Measurements from ENCODE around the gene KRTAP23-1.

KRTAP23-1 gene

DNA sequence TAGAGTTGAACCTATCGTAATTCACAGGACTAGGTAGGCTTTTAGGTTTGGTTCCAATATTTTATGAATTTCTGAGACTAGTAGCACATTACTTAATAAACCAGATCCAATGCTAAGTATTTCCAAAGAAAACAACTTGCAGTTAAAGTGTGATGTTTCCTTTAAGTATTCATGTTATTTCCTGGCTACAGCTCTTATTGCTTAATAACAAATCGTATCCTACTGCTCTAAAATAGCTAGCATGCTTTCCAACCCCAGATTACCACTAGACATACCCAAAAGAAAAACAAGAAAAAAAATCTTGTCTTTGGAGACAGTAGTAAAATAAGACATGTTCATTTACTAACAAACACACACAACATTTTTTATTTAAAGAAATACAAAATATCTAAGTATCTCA is 11.8 kb downstream of the KRTAP23-1 start:
- CTCF ChIA-PET: no interaction called here
- Mint-ChIP-seq H3K27ac (no peak overlapping the region), H3K9me3 (no peaks in the 10 kb centered on the region), H3K27me3 (no peaks in the 10 kb centered on the region), H3K4me3 (no peak overlapping the region), H3K36me3 (no peaks in the 10 kb centered on the region), H3K4me1 (no peaks in the 10 kb centered on the region)
- DNase-seq: no peak

DNA sequence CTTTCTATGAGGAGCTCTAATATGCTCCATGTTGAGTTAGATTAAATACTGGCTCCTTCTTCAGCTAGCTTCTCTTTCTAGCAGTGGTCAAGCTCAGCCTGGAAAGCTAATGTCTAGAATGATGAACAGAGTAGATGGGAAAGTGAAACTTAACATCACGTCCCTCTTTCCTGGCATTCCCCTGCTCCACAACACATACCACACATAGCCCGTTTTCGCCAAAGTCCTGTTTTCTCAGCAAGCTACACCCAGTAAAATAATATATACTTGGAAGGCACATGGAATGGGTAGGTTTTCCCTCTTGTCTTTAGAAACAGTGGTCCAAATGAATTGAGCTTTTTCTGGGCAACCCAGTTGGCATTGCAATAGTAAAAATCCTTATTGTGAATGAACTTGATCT is 14.7 kb downstream of the KRTAP23-1 start:
- CTCF ChIA-PET: no interaction called here
- H3K36me3 Mint-ChIP-seq: no peaks in the 10 kb centered on the region
- no peaks in the 10 kb centered on the region for H3K9me3 Mint-ChIP-seq
- no peak for DNase-seq
- no peaks in the 10 kb centered on the region for H3K27me3 Mint-ChIP-seq
- H3K4me1 Mint-ChIP-seq: no peaks in the 10 kb centered on the region
- no peak overlapping the region for H3K4me3 Mint-ChIP-seq
- H3K27ac Mint-ChIP-seq: no peak overlapping the region

DNA sequence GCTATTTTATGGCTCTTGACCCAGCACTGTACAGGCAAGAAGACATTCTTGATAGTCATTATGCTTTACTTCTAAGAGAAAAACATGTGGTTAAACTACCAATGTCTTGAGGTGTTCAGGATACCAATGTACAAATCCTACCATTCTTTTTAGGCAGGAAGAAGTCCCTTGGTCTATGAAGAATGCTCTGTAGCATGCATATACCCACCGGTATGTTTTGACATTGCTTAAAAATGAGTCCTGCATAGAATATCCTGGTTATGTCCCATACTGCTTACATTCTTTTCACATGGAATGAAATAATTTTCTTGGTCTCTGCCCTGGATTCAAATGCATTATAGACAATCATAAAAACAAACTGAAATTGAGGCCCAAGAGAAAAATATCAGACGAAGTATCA is 15.7 kb downstream of the KRTAP23-1 start:
- H3K27ac Mint-ChIP-seq: no peak overlapping the region
- H3K9me3 Mint-ChIP-seq: no peaks in the 10 kb centered on the region
- no peak for DNase-seq
- CTCF ChIA-PET: no interaction called here
- H3K27me3 Mint-ChIP-seq: no peaks in the 10 kb centered on the region
- H3K4me1 Mint-ChIP-seq: no peaks in the 10 kb centered on the region
- no peaks in the 10 kb centered on the region for H3K36me3 Mint-ChIP-seq
- H3K4me3 Mint-ChIP-seq: no peak overlapping the region

DNA sequence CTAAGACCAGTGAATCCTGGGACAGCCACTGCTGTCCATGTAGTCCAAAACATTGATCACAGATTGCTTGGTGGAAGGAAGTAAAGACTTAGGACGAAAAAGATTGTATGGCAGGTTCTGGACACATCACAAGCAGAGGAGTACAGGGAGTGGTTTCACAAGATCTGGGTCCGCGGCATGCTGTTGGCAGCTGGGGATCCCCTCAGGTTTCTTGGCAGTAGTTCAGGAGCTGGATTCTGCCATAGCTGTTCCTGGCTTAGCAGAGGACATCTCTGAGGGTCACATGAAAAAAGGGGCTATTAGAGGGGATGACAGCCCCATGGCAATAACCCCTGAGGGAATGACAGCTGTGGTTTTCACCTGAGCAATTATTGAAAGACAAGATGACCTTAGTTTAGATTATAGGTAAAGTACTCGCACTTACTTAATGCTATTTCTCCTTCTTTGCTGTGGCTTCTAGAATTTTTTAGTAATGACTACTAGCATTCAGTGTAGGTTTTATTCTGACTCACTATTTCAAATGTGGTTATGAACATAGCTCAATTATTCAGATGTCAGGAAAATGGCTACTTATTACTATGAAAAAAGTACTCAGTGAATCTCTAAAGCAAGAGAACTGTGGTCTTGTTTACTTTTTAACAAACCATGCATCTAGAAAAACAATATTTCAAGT is 19.1 kb downstream of the KRTAP23-1 start:
- Mint-ChIP-seq H3K36me3 (no peaks in the 10 kb centered on the region), H3K4me1 (no peaks in the 10 kb centered on the region), H3K4me3 (no peak overlapping the region), H3K27me3 (no peaks in the 10 kb centered on the region), H3K9me3 (peaks cover 4% of the 10 kb centered on the region), H3K27ac (no peak overlapping the region)
- no peak for DNase-seq
- CTCF ChIA-PET: no interaction called here

DNA sequence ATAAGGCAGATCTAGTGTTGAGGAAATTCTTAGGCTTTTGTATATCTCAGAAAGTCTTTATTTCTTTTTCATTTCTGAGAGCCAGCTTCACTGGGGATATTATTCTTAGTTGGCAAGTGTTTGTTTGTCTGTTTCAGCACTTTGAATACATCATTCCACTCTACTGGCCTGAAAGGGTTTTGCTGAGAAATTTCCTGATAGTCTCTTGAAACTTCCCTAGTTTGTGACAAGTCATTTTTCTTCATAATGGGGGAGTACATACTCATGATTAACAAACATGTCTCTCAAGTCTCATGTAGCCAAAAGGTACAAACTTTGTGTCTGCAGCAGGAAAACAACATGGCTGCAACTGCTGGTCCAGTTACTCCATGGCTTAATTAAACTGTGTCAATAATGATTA is 22.0 kb downstream of the KRTAP23-1 start:
- Mint-ChIP-seq H3K36me3 (no peaks in the 10 kb centered on the region), H3K9me3 (peaks cover 4% of the 10 kb centered on the region), H3K27ac (no peak overlapping the region), H3K4me3 (no peak overlapping the region), H3K27me3 (no peaks in the 10 kb centered on the region), H3K4me1 (no peaks in the 10 kb centered on the region)
- CTCF ChIA-PET: no interaction called here
- DNase-seq: no peak

DNA sequence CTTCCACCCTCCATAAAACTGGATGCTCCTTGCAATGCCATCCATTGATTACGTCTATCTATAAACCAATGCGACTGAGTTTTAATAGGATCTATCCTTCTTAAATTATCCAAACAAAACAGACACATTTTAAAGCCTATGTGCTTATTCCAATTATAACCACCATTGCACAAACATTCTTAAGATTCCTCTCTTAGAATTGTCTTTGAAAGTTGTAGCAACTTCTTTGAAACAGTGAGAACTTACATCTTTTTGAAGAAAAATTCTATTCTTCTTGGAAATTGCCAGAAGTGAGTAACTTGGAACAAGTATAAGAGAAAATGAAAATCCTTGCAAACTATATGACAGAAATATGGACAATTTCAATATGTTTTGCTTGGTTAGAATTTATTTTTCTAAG is 28.2 kb downstream of the KRTAP23-1 start, which contains the start of gene KRTAP26-1:
Gene KRTAP26-1 (minus strand): TSS at position 101 of the 400 bp plus-strand sequence. CDS start 280 bp downstream, outside the sequence.
- H3K36me3 Mint-ChIP-seq: no peaks in the 10 kb centered on the region
- CTCF ChIA-PET: no interaction called here
- no peak for DNase-seq
- H3K4me3 Mint-ChIP-seq: no peak within 1 kb of the TSS
- H3K4me1 Mint-ChIP-seq: no peaks in the 10 kb centered on the region
- no peak within 1 kb of the TSS for H3K27ac Mint-ChIP-seq
- no peaks in the 10 kb centered on the region for H3K27me3 Mint-ChIP-seq
- H3K9me3 Mint-ChIP-seq: no peaks in the 10 kb centered on the region

DNA sequence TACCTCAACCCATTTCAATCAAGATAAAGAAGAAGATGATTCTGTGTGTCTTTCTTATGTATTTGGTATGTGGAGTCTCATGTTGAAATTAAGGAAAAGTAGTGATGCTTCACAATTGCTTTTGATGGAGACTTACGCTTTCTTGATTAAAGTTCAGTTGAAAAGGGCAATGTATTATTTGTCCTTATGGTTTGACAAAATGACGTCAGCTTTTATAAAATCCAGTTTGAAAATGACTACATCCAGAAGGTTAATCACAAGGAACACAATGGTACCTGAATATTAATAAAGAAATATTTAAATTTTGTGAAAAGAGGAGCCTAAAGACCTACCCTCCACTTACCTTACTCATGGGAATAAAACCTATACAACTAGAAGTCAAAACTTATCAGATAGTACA is 32.7 kb downstream of the KRTAP23-1 start:
- no peak overlapping the region for H3K4me3 Mint-ChIP-seq
- CTCF ChIA-PET: no interaction called here
- DNase-seq: no peak
- no peaks in the 10 kb centered on the region for H3K9me3 Mint-ChIP-seq
- no peaks in the 10 kb centered on the region for H3K27me3 Mint-ChIP-seq
- no peaks in the 10 kb centered on the region for H3K36me3 Mint-ChIP-seq
- no peaks in the 10 kb centered on the region for H3K4me1 Mint-ChIP-seq
- H3K27ac Mint-ChIP-seq: no peak overlapping the region

DNA sequence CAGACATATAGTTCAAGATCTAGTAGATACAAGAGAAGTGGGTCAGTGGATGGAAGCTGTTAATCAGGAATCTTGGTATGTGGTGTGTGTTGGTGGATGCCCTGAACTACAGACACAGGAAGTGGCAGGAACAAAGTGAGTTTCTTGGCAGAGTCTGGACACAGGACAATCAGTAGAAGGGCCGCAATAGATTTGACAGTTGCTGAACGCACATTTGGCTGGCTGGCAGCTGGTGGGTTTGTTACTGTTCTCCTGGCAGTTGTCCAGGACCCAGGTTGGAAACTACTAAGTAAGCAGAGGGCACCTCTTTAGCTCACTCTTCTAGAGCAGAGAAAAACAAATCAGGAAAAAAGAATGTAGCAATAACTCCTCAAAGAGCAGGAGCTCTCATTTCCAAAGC is 41.5 kb downstream of the KRTAP23-1 start:
- Mint-ChIP-seq H3K27ac (no peak overlapping the region), H3K4me1 (no peaks in the 10 kb centered on the region), H3K36me3 (no peaks in the 10 kb centered on the region), H3K9me3 (no peaks in the 10 kb centered on the region), H3K4me3 (no peak overlapping the region), H3K27me3 (no peaks in the 10 kb centered on the region)
- CTCF ChIA-PET: no interaction called here
- DNase-seq: no peak

DNA sequence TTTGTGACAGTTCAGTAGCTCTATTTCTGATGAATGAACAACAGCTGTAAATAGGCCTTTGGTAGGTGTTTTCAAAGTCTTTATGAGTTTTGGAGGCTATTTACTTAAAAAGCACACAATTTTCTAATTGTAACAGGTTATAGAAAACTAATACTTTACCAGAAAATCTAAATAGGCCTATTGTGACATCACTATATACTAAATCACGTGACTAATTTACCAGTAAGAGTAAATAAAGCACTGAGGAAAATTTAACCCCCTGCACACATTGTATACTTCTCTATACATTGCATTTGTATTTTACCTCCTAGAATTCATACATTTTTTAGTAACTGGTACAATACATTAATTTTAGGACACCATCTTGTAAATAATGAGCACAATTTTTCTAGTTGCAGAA is 43.3 kb downstream of the KRTAP23-1 start:
- Mint-ChIP-seq H3K4me1 (no peaks in the 10 kb centered on the region), H3K9me3 (no peaks in the 10 kb centered on the region), H3K27me3 (no peaks in the 10 kb centered on the region), H3K36me3 (no peaks in the 10 kb centered on the region), H3K4me3 (no peak overlapping the region), H3K27ac (no peak overlapping the region)
- DNase-seq: no peak
- CTCF ChIA-PET: no interaction called here
